Fibroblast of peridontal ligament (primary cell): ENCODE data around the gene TMIE.

Experiments used
- DNase-seq: peaks from one replicate; pipeline ENCODE4 v3.0.0-alpha.2; 2010; ENCODE audit errors: extremely low read depth

TMIE gene

DNA sequence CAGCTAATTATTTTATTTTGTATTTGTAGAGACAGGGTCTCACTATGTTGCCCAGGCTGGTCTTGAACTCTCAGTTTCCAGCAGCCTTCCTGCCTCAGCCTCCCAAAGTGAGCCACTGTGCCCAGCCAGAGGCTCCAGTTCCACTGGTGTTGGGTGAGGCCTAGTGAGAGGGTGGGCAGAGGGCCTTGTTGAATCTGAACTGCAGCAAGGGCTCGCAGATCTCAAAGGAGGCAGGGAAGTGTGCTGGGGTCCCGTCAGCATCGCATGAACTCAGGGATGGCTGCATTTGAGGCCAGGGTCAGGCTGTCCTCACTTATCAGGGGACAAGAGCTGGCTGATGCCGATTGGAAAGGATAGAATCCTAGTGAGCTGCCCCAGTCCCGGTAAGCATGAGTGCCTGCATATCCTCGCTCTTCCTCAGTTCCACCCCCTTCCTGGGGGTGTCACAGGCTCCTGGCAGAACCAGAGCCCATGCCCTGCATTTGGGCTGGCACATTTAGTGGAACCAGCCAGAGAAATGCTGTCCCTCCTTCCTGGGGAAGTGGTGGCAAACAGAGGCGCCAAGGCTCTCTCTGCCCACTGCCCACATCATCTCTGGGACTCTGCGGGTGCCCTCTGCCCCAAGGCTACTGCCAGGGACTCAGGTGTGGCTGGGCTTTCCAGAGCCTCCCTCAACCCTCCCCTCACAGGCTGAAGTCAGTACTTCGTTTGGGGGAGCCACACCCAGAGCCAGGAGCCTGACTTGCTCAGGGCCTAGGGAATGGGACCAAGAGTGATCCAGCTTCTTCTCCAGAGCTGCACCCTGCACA lies 31.8 kb upstream of the TMIE start:
- no peak for DNase-seq

DNA sequence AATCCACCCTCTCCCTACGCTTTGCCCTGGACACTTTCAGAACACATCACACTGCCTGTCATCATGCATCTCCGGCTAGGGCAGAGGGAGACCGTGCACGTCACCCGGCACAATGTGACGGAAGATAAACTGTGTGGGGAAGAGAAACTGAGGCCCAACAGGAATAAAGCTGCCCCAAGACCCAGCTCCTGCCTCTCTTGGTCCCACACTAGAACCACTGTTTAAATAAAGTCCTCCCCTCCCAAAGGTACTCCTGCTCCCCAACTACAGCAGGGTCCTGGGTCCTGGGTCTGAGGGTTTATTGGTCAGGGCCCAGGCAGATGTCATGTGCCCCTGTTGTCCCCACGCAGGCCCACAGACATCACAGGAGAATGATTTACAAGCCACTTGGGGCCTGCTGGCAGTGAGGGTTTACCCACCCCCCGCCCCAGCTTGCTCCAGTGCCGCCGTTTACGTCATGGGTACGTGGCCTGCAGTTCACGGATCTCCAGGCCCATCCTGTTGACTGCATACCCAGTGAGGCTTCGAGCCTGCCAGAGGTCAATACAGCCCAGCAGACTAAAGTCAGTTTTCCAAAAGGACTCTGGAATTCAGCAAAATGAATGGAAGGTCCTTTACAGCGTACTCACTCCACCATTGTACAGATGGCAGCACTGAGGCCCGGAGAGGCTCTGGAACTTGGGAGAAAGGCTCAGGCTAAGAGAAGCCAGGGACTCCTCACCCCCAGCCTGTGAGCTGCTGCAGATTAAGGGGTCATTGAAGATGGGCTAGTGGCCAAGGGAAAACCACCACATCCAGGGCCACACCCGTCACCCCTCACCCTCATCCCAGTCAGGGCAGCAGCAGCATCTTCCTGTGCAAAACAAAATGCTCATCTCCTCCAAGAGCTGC lies 30.9 kb upstream of the TMIE start:
- no peak for DNase-seq

DNA sequence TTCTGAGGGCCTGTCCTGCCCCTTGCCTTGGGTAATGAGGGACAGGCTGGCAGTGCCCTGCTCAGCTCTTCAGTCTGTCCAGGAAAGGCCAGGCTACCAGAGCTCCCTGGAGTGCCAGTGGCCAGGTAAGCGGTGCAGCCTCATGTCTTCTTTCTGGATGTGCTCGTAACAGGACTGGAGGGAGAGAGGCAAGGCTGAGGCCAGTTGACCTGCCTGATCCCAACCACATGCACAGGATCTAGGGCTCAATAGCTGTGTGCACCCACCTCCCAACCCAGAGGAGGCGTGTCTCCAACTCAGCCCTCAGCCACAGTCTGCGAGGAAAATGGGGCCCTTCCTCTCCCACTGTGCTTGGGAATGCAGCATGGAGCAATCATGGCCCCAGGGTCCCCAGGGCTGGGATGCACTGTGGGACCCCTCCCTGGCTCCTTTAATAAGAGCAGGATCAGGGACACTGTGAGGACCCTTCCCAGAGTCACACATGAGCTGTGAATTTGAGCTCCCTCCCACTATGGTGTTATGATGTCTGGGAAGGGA lies 30.2 kb upstream of the TMIE start:
- no peak for DNase-seq

DNA sequence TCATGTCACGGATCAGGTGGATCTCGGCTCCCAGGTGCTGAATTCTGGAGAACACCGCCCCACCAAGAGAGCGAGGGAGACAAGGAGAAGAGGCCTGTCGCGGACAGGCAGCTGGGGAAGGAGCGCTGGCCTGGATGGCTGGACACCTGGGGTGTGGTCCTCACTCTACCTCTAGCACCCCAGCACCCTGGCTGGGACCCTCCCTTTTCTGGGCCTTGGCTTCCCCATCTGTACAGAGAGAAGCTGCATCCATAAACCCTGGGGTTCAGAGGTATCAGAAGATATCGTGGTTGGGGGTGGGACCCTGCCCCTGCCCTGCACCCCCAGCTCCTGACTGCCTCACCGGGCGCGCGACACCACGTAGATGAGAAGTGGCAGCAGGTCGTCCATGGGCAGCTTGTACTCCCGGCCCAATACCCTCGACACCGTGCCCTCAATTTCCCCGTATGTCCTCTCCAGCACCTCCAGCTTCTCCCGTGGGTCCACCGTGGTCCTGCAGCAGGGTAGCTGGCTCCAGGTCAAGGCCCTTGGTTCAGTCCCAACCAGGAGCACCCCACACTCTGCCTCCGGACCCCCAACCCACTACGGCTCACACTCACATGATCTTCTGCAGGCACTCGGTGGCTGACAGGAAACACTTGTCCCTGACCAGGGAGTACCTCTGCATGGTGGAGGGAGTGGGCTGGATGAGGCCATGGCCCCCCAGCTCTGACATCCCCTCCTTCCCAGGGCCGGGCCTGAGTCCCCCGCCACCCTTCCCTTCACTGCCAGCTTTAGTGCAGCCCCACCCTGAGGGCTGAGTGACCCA lies 29.4 kb upstream of the TMIE start:
- DNase-seq, result no peak

DNA sequence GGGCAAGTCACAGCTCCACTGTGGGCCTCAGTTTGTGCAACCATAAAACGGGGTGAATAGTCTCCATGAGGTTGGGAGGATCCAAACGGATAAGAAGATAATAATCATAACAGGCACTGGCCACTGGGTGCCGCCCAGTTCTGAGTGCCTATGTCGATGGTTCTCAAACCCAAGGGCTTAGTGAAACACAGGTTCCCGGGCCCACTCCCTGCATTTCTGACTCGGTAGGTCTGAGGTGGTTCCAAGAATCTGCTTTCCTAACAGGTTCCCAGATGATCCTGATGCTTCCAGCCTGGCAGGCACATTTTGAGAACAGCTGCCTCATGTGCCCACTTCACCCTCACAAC lies 28.9 kb upstream of the TMIE start:
- DNase-seq, result no peak

DNA sequence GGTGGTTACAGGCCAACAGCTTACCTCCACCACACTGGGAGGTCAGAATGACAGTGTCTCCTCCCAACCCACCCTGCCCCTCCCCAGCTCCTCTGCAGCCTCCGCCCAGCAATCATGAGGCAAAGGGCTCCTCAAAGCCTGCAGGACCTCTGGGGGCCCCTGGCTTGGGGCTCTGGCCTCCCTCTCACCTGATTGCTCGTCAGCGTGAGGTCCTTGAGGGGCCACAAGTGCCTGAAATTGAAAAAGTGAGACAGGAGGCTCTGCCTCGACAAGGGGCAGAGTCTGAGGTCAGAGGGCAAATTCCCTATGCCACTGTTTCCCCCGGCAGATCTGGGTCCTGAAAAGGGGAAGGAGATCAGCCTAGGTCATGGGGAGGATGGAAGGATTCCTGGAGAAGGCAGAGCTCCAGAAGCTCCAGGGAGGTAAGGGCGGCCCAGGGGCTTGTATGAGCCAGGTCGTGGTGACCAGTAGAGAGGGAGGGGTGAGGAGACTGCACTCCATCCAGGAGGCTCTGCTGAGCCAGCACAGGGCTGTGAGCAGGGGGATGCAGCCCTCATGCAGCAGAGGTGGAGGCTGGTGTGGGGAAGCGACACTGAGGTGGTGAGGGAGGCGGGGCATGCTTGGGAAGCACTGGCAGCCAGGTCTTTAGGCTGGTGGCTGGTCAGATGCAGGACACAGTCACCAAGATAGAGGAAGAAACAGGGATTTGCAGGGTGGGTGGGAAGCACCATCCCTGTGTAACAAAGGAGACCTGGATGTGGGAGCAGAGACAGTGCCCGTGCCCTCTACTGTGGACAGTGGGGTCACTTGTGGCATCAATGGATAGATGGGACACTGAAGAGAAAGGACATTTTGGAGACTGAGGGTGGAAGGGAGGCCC lies 27.8 kb upstream of the TMIE start:
- no peak for DNase-seq

DNA sequence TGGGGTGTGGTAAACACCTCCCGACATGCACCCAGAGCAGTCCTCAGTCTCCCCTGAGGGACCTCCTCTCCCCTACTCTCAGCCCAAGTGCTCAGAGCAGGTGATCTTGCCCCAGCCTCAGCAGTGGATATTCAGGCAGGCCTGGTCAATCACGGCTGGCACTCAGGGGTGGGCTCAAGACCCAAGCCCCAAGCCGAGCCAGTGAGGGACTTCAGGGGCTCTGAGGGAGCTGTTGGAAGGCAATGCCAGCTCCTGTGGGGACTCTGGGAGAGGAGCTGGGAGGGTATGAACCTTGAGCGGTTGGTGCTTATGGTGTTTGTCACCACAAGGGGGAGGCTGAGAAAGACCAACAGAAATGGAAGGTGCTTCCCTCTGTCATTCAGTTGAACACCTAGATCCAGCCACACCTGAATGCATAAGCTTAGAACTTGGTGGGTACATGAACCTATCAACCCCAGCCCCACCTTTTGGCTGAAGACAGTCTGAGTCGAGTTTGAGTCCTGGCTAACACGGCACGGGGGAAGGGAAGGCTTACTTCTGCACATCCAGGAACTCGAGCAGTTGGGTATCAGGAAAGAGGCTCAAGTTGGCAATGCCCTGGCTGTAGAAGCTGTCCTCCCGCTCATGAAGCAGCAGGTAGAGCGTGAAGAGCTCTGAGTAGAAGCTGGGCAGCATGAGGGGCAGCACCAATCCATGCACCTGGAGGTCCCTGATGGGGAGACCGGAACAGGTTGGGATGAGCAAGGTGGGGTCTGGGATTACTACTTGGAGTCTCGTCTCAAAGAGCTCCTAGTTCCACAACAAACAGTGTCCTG lies 27.0 kb upstream of the TMIE start:
- DNase-seq, result no peak

DNA sequence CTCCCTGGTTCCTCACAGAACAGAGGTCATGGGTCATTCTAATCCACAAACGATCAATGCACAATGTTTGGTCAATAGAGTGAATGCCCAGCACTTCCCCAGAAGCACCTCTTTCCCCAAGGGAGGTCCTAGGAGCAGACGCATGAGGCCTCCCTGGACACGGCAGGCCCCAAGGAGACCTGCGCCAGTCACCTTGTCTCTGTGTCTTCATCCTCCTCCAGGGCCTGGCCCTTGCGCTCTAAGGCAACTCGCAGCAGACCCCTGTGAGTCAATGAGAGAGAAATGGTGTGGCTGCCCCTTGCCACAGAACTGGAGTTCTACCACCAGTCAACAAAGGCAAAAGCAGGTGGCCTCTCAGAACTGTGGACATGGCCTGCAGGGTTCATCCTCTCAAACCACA lies 25.8 kb upstream of the TMIE start:
- no peak for DNase-seq

DNA sequence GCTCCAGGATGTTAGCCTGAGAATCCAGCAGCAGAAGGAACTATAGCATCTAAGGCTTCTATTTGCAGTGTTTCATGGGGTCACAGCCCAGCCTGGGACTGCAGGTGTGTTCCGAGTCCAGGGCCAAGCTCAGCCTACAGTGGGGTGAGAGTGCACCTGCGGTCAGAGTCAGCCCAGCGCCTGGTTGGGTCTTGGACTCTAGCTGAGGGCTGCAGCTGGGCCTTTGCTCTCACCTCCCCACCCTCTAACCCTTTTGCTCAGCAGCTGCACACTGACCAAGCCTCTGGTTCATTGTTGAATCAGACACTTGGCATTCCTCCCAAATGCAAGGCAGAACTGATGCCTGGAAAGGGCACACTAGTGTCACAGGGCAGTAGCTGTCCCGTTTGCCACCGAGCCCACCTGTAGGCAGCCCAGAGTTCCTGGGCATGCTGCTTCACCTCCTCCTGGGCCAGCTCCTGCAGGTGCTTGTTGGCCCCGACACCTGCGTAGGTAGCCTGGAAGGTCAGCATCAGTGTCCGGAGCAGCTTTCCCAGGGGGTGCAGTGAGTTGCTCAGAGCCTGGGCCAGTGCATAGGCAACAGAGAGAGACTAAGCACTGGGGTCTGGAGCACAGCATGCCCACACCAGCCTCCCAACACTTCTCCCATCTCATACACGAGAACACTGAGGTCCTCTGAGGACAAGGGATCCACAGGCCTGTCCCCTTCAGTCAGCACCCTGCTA lies 25.2 kb upstream of the TMIE start:
- DNase-seq, result peak; percentile 43

DNA sequence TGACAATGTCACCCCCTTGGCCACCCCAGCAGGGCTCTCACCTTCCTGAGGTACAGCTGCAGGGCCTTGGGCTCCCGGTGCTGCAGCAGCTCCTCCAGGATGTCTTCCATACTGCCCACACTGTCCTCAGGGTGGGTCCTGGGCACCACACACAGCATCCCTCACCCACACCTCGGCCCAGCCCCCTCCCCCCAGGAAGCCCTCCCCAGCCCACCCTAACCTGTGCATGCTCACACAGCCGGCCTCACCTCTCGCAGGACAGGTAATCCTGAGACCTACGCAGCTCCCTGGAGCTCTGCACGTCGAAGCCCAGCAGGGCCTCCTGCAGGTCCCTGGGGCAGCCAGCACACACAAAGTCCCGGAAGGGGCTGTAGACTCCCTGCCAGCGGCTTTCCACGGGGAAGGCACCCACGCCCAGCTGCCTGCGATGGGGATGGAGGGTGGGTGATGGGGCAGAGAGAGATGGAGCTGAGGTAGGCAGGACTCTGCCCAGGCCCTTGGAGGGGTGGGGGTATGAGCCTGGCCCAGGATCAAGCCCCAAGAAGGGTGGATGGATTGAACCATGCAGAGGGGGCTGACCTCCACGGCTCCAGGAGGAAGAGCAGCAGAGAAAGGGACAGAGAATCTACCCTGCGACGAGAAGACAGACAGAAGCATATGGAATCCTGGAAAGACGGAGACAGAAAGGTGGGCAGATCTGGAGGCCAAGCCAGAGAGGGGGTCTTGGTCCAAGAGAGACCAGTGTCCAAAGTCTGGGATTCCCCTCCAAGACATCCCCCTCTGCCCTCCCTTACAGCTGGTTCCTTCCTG lies 24.4 kb upstream of the TMIE start:
- no peak for DNase-seq

DNA sequence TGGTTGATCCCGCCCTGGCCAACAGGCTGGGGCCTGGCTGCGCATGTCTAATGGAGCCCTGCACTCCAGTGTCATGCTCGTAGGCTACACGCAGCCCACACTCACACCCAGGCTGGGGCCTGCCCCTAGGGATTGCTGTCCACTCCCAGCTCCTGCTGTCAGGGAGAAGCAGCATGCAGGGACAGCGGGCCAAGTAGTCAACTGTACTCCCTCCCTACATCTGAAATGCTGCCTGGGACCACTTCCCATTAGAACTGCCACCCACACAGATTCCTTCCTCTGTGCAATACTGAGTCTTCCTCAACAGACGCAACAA lies 23.8 kb upstream of the TMIE start:
- no peak for DNase-seq

DNA sequence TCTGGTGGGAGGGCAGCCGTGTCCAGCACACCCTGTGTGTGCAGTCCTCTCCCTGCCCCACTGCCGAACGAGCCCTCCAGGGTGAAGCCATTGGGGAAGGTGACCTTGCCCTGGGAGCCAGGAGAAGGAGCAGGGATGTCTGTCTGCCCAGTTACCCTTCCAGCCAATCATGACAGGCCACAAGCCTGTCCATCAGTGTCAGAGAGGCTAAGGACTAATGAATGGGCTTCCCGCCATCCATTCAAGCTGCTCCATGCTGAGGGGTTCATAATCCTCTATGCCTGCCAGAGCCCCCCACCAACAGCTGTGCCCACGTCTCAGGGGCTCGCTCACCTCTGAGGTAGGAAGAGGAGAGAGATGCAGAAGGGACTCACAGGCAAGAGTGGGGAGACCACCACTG lies 22.9 kb upstream of the TMIE start:
- DNase-seq, result no peak

DNA sequence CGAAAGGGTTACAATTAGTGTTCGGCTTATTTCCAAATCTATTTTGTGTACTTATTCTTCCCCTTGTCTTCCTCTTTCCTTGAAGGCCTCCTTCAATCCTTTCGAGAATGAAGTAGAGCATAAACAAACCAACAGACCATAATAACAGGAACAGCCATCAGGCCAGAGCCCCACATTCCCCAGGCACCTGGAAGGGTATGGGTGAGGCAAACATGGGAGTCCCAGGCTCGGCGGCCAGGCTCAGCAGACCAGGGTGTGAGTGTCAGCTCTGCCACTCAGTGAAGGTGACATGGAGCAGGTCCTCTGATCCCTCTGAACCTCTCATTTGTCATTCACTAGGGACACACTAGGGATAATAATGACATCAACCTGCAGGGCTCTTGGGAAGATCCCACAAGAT lies 21.5 kb upstream of the TMIE start:
- DNase-seq, result no peak

DNA sequence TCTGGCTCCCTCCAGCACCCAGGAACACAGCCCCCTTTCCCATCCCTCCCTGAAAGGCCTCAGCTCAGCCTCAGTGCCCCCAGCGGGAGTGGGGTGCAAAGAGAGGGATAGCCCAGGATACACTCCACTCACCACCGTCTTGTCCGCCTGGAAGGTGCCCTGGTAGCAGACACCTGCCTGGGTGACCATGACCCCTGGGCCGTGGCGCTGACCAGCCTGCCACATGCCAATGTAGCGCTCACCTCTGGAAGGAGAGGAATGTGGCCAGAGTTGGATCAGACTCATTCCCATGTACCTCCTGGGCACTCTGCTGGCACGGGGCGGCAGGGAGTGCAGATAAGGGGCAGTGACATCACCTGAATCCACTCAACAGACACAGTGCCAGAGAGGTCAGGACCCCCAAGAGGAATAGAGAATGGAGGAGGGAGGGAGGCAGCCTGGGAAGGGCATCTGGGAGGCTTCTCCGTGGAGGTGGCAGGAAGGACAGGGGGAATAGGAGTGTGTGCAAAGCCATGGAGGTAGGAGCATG lies 20.8 kb upstream of the TMIE start:
- DNase-seq, result no peak

DNA sequence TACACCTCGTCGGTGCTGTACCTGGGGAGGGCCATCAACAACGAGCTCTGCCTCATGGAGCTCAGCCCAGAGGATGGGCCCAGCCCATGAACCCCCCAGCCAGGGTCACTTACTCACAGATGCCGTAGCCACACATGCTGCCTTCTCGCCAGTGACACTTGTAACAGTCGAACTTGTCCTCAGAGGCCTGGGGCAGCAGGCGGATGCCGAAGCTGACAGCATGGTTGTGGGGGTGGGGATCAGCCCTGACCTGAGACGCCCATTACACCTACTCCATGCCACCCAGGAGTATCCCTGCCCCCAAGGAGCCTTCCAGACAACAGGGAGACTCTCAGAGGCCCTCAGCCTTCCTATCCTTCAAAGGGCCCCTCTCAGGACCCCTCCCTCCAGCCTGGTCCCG lies 19.8 kb upstream of the TMIE start:
- DNase-seq, result no peak

DNA sequence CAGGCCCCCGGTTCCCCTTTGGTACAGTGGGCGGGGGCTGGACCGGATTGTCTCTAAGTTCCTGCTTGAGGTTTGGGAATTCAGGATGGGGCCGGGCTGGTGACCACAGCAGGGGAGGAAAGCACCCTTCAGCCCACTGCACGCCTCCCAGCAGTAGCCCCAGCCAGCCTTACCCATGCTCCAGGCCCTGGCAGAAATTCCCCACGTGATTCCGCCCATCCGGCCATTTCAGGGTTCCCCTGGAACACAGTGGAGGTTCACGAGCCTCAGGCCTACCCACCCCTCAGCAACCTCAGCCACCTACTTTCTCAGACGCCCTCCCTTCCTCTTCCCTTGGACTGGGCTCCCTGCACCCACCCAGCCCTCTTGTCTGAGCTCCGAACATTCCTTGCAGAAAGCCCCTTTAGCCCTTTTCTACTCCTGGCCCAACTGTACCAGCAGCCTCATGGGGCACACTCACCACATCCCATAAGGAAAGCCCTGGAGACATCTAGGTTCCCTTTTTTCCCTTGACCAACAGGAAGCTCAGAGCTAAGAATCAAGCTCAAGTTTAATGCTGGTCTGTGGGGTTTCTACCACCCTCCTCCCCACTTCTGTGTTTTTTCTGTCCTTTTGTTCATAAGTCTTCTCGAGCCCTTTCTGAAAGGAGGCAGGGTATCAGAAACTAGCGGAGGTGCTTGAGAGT lies 19.2 kb upstream of the TMIE start:
- no peak for DNase-seq

DNA sequence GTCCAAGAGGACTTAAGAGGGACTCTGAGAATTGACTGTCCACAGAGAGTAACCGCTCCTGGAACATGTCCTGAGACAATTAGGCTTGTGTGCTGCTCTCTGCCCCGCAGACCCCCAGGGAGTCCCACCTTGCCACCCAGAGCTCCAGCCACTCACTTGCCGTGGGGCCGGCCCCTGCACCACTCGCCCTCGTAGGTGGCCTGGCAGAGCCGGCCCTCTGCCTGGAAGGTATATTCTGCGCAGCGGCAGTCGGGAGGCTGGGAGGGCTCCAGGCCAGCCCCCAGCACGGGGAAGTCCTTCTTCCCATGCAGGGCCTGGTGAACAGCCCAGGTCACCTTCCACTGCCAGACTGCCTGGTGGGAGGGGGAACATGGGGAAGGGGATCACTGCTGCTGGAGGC lies 18.2 kb upstream of the TMIE start:
- no peak for DNase-seq

DNA sequence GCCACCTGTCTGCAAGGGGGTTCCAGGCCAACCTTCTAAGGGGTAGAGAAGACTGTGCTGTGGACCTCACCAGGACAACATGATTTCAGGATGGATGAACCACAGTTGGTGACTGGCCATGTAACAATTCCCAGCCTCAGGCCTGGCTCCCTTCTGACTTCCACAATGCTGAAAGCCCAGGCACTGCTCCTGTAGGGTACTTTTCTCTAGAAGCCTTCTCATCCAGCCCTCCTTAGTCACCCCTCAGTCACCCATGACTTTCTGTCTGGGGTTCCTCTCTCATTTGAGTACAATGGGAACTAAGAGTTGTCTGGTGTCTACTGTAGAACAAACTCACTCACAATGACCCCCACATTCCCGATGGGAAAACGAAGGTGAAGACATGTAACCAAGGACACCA lies 16.3 kb upstream of the TMIE start:
- no peak for DNase-seq
